Measurements from ENCODE around the gene TENT5C. TPM values are rescaled to one million over a fixed set of nuclear protein-coding genes. Genes with fewer than 3 reads are reported as not detected.

TENT5C gene
- total RNA-seq, 4 donors from 2014 or later = 0.60 to 2.5 (median 1.2) TPM

DNA sequence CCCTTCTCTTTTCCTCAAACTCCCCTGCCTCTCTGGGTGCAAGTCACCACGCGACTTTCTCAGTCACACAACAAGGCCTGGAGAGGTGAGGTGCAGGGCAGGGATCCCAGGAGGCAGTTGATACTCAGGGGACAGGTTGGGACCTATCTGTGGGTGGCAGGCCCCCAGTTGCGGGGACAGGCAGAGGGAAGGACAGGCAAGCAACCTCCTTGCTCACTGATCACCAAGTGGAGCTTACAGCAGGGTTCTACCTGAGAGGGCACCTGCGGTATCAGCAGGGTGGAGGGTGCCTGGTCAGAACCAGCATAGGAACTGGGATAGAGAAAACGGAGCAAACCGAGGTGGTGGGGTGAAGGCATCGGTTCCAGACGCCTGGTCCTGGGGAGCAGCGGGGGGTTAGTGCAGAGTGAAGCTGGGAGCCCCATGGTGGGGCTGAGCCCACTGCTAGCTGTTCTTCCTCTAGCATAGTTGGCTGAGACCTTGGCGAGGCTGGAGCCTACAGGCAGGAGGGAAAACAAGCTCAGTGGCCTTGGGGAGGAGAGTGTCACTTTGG, 24.4 kb upstream of the TENT5C start:
- no peaks in the 10 kb centered on the region for H3K9me3 ChIP-seq
- H3K36me3 ChIP-seq = no peaks in the 10 kb centered on the region
- H3K27me3 ChIP-seq = no peaks in the 10 kb centered on the region
- no peak for DNase-seq (ENCODE audit: low spot score in 2 of 2)
- no peak overlapping the region for H3K27ac ChIP-seq
- TF ChIP-seq EP300 (IDR thresholded peaks at IDR 0.05) (no peak), POLR2A (IDR thresholded peaks at IDR 0.05) (no peak), CTCF (IDR thresholded peaks at IDR 0.05) (no peak)
- no peaks in the 10 kb centered on the region for H3K4me1 ChIP-seq
- H3K4me3 ChIP-seq = no peak overlapping the region
- WGBS, 2 donors = 90 to 93% methylated on average over 10 of the region's 10 CpGs

GRCh38 chr1:117582451-117582850, 23.4 kb upstream of the TENT5C start:
- TF ChIP-seq EP300 (IDR thresholded peaks at IDR 0.05) (no peak), CTCF (IDR thresholded peaks at IDR 0.05) (no peak), POLR2A (IDR thresholded peaks at IDR 0.05) (no peak)
- H3K36me3 ChIP-seq = no peaks in the 10 kb centered on the region
- H3K4me3 ChIP-seq = no peak overlapping the region
- no peak overlapping the region for H3K27ac ChIP-seq
- H3K27me3 ChIP-seq = no peaks in the 10 kb centered on the region
- no peak for DNase-seq (ENCODE audit: low spot score in 2 of 2)
- no peaks in the 10 kb centered on the region for H3K9me3 ChIP-seq
- WGBS, 2 donors = 65 to 87% methylated on average over 3 of the region's 3 CpGs
- no peaks in the 10 kb centered on the region for H3K4me1 ChIP-seq

DNA sequence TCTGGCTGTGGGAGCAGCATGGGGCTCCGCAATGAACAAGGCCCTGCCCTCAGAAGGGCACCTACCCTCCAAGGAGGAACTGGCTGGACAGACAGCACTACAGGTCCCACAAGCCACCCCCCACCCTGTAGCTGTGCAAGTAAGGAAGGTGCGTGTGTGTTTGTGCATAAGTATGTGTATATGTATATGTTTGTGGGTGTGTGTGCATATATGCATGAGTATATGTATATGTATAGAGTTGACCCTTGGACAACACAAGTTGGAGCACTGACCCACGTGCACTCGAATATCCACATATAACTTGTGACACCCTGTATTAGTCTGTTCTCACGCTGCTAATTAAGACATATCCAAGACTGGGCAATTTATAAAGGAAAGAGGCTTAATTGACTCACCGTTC, 22.6 kb upstream of the TENT5C start:
- no peak overlapping the region for H3K27ac ChIP-seq
- no peaks in the 10 kb centered on the region for H3K4me1 ChIP-seq
- H3K9me3 ChIP-seq = no peaks in the 10 kb centered on the region
- 93 to 94% methylated on average over 6 of the region's 6 CpGs for WGBS, 2 donors
- TF ChIP-seq POLR2A (IDR thresholded peaks at IDR 0.05) = no peak
- no peak for TF ChIP-seq EP300 (IDR thresholded peaks at IDR 0.05)
- no peak for TF ChIP-seq CTCF (IDR thresholded peaks at IDR 0.05)
- H3K36me3 ChIP-seq = no peaks in the 10 kb centered on the region
- DNase-seq (ENCODE audit: low spot score in 2 of 2) = no peak
- no peaks in the 10 kb centered on the region for H3K27me3 ChIP-seq
- no peak overlapping the region for H3K4me3 ChIP-seq

GRCh38 chr1:117584181-117584580, 21.7 kb upstream of the TENT5C start:
- no peaks in the 10 kb centered on the region for H3K36me3 ChIP-seq
- no peak overlapping the region for H3K27ac ChIP-seq
- TF ChIP-seq CTCF (IDR thresholded peaks at IDR 0.05) (no peak), EP300 (IDR thresholded peaks at IDR 0.05) (no peak), POLR2A (IDR thresholded peaks at IDR 0.05) (no peak)
- H3K4me3 ChIP-seq = no peak overlapping the region
- WGBS, 2 donors = 93 to 94% methylated on average over 6 of the region's 6 CpGs
- no peak for DNase-seq (ENCODE audit: low spot score in 2 of 2)
- no peaks in the 10 kb centered on the region for H3K4me1 ChIP-seq
- H3K27me3 ChIP-seq = no peaks in the 10 kb centered on the region
- H3K9me3 ChIP-seq = no peaks in the 10 kb centered on the region

DNA sequence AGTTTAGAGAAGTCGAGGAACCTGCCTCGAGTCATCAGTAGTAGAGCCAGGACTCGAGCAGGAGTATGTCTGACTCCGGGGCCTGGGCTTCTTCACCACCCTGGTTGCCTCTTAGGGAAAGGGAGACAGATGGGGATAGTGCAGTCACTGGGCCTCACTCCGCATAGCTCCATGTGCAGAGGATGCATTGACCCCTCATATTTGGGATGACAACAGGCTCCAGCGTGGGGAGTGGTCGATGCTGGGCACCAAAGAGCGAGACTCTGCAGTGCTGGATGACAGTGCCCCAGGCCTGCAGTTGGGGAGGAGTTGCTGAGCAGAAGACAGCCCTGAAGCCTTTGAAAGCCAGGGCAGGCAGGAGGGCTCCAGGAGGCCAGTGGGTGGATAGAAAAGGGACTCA, 20.8 kb upstream of the TENT5C start:
- Histone ChIP-seq H3K27ac (no peak overlapping the region), H3K27me3 (no peaks in the 10 kb centered on the region), H3K36me3 (no peaks in the 10 kb centered on the region), H3K9me3 (no peaks in the 10 kb centered on the region), H3K4me3 (no peak overlapping the region), H3K4me1 (no peaks in the 10 kb centered on the region)
- no peak for DNase-seq (ENCODE audit: low spot score in 2 of 2)
- no peak for TF ChIP-seq EP300 (IDR thresholded peaks at IDR 0.05)
- no peak for TF ChIP-seq POLR2A (IDR thresholded peaks at IDR 0.05)
- no peak for TF ChIP-seq CTCF (IDR thresholded peaks at IDR 0.05)
- WGBS, 2 donors = 87 to 92% methylated on average over 8 of the region's 8 CpGs

All from tibial nerve (tissue), 4 donors.